Measurements from ENCODE around the gene THADA.

DNA sequence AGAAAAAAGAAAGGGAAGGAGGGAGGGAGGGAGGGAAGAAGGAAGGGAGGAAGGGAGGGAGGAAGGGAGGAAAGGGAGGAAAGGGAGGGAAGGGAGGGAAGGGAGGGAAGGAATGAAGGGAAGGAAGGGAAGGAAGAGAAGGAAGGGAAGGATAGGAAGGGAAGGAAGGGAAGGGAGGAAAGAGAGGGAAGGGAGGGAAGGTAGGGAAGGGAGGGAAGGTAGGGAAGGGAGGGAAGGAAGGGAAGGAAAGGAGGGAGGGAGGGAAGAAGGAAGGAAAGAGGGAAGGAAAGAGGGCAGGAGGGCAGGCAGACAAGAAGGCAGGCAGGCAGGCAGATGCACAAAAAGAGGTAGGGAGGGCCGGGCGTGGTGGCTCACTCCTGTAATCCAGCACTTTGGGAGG is 74.9 kb downstream of the THADA start:
- TF ChIP-seq, protein P1, sequence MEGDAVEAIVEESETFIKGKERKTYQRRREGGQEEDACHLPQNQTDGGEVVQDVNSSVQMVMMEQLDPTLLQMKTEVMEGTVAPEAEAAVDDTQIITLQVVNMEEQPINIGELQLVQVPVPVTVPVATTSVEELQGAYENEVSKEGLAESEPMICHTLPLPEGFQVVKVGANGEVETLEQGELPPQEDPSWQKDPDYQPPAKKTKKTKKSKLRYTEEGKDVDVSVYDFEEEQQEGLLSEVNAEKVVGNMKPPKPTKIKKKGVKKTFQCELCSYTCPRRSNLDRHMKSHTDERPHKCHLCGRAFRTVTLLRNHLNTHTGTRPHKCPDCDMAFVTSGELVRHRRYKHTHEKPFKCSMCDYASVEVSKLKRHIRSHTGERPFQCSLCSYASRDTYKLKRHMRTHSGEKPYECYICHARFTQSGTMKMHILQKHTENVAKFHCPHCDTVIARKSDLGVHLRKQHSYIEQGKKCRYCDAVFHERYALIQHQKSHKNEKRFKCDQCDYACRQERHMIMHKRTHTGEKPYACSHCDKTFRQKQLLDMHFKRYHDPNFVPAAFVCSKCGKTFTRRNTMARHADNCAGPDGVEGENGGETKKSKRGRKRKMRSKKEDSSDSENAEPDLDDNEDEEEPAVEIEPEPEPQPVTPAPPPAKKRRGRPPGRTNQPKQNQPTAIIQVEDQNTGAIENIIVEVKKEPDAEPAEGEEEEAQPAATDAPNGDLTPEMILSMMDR (IDR thresholded peaks at IDR 0.05; ENCODE audit: borderline replicate concordance, extremely low read depth, low read length, poor library complexity, severe bottlenecking), result no peak
- TF ChIP-seq EZH2 (IDR thresholded peaks at IDR 0.05; ENCODE audit: borderline replicate concordance, low read depth, low read length, severe bottlenecking), result no peak
